ENCODE measurements around the gene FKBP9. TPM values are rescaled to one million over a fixed set of nuclear protein-coding genes. Genes with fewer than 3 reads are reported as not detected.
A peak's percentile ranks its signal among the peaks of the same experiment; 100 is the strongest.

The FKBP9 gene
- total RNA-seq, 1 donor from 2014 or later, result 113 TPM

- H3K27ac ChIP-seq, result no peak overlapping the region
- no peaks in the 10 kb centered on the region for H3K27me3 ChIP-seq
- peaks cover 20% of the 10 kb centered on the region for H3K36me3 ChIP-seq
- ATAC-seq (no peak), DNase-seq (no peak)
- H3K9me3 ChIP-seq, result no peaks in the 10 kb centered on the region
- H3K4me3 ChIP-seq, result no peak overlapping the region
- peaks cover 18% of the 10 kb centered on the region for H3K4me1 ChIP-seq
- intact Hi-C loops (cut with DNase I), result no loop called here
- no peak for TF ChIP-seq CTCF (IDR thresholded peaks at IDR 0.05)
Observed at GRCh38 chr7:32936689-32937088, 20.6 kb upstream of the FKBP9 start.

GRCh38 chr7:32937344-32938174 lies 19.7 kb upstream of the FKBP9 start:
- H3K36me3 ChIP-seq, result peaks cover 11% of the 10 kb centered on the region
- no peak for TF ChIP-seq CTCF (IDR thresholded peaks at IDR 0.05)
- no peaks in the 10 kb centered on the region for H3K9me3 ChIP-seq
- no peaks in the 10 kb centered on the region for H3K27me3 ChIP-seq
- intact Hi-C loops (cut with DNase I), result no loop called here
- no peak for ATAC-seq
- no peak for DNase-seq
- peak overlapping the region; percentile 4 for H3K27ac ChIP-seq
- H3K4me3 ChIP-seq, result no peak overlapping the region
- peaks cover 21% of the 10 kb centered on the region for H3K4me1 ChIP-seq

- TF ChIP-seq CTCF (IDR thresholded peaks at IDR 0.05), result no peak
- no peaks in the 10 kb centered on the region for H3K27me3 ChIP-seq
Observed at GRCh38 chr7:32941181-32941580, 16.1 kb upstream of the FKBP9 start.

GRCh38 chr7:32941681-32942414 lies 15.4 kb upstream of the FKBP9 start:
- Histone ChIP-seq H3K4me1 (peaks cover 21% of the 10 kb centered on the region), H3K4me3 (peak overlapping the region; percentile 88), H3K27ac (peak overlapping the region; percentile 95), H3K36me3 (no peaks in the 10 kb centered on the region), H3K27me3 (no peaks in the 10 kb centered on the region), H3K9me3 (no peaks in the 10 kb centered on the region)
- DNase-seq (peak; percentile 67), ATAC-seq (no peak)
- intact Hi-C loops (cut with DNase I), result no loop called here
- TF ChIP-seq CTCF (IDR thresholded peaks at IDR 0.05), result no peak

More at GRCh38 chr7:32941181-32941580, 16.1 kb upstream of the FKBP9 start:
- no peak for ATAC-seq
- Histone ChIP-seq H3K4me3 (peak overlapping the region; percentile 88), H3K27ac (peak overlapping the region; percentile 95), H3K9me3 (no peaks in the 10 kb centered on the region), H3K4me1 (peaks cover 21% of the 10 kb centered on the region), H3K36me3 (no peaks in the 10 kb centered on the region)
- intact Hi-C loops (cut with DNase I), result no loop called here
- DNase-seq, result no peak

GRCh38 chr7:32942415-32943251 lies 14.6 kb upstream of the FKBP9 start:
- peak overlapping the region; percentile 88 for H3K4me3 ChIP-seq
- H3K9me3 ChIP-seq, result no peaks in the 10 kb centered on the region
- DNase-seq (peak; percentile 93), ATAC-seq (peak; percentile 98)
- no peaks in the 10 kb centered on the region for H3K27me3 ChIP-seq
- peaks cover 20% of the 10 kb centered on the region for H3K4me1 ChIP-seq
- peak overlapping the region; percentile 95 for H3K27ac ChIP-seq
- TF ChIP-seq CTCF (IDR thresholded peaks at IDR 0.05), result peak; percentile 56
- intact Hi-C loops (cut with DNase I), result no loop called here
- H3K36me3 ChIP-seq, result no peaks in the 10 kb centered on the region
